Stimulated activated CD4-positive, alpha-beta T cell treated with anti-CD3 and anti-CD28 coated beads, Interleukin-4, amount 100 ng/mL, for 4 hours (primary cell): ENCODE data around the gene PDE11A.
"Not testable (repeated sequence)": the region's sequence is repeated elsewhere in the genome, so short reads cannot be mapped to it uniquely, and the experiment has no call there.

Source experiments
- DNase-seq, 2 experiments: peaks; one replicate each; pipeline ENCODE4 v3.0.0-alpha.2; 2020

The PDE11A gene

GRCh38 chr2:178072383-178073301 lies at the start of gene PDE11A:
PDE11A (minus strand) TSS chr2:178072777; CDS start chr2:178072437, 340 bp downstream.
- DNase-seq = peak in 1 of 2 experiments; percentile 8

GRCh38 chr2:178119179-178119922 lies 46.8 kb upstream of the PDE11A start:
- no peak for DNase-seq

GRCh38 chr2:178117725-178118124 lies 45.1 kb upstream of the PDE11A start:
- DNase-seq = no peak

- DNase-seq = no peak
Observed at GRCh38 chr2:178115271-178115670, 42.7 kb upstream of the PDE11A start.

GRCh38 chr2:178114462-178114861 lies 41.9 kb upstream of the PDE11A start:
- DNase-seq = no peak

GRCh38 chr2:178112202-178113152 lies 39.9 kb upstream of the PDE11A start, which contains the start of gene RBM45:
RBM45 (plus strand) TSS chr2:178112437; CDS start chr2:178112547, 110 bp downstream.
- DNase-seq = peak; percentile 78 to 88

- DNase-seq = no peak
Observed at GRCh38 chr2:178111743-178112142, 39.2 kb upstream of the PDE11A start.

GRCh38 chr2:178110681-178111080 lies 38.1 kb upstream of the PDE11A start:
- no peak for DNase-seq

- no peak for DNase-seq
Observed at GRCh38 chr2:178109813-178110212, 37.2 kb upstream of the PDE11A start.

GRCh38 chr2:178108176-178108575 lies 35.6 kb upstream of the PDE11A start:
- DNase-seq = no peak

GRCh38 chr2:178106053-178106452 lies 33.5 kb upstream of the PDE11A start:
- no peak for DNase-seq

- DNase-seq = no peak
Observed at GRCh38 chr2:178105566-178105965, 33.0 kb upstream of the PDE11A start.

GRCh38 chr2:178101321-178102079 lies 28.9 kb upstream of the PDE11A start:
- no peak for DNase-seq

GRCh38 chr2:178093471-178093870 lies 20.9 kb upstream of the PDE11A start:
- no peak for DNase-seq

- no peak for DNase-seq
Observed at GRCh38 chr2:178088774-178089270, 16.2 kb upstream of the PDE11A start.

GRCh38 chr2:178084273-178084672 lies 11.7 kb upstream of the PDE11A start:
- no peak for DNase-seq

GRCh38 chr2:178082408-178083045 lies 9.9 kb upstream of the PDE11A start:
- DNase-seq = no peak

- not testable (repeated sequence) for DNase-seq
Observed at GRCh38 chr2:178079279-178079678, 6.7 kb upstream of the PDE11A start.

GRCh38 chr2:178076130-178076529 lies 3.6 kb upstream of the PDE11A start:
- DNase-seq = no peak

GRCh38 chr2:178075006-178075326 lies 2.4 kb upstream of the PDE11A start:
- DNase-seq = no peak
